Ectodermal cell (in vitro differentiated cells): ENCODE data around the gene KRTAP2-3. TPM values are rescaled to one million over a fixed set of nuclear protein-coding genes. Genes with fewer than 3 reads are reported as not detected.
"Not testable (repeated sequence)": the region's sequence is repeated elsewhere in the genome, so short reads cannot be mapped to it uniquely, and the experiment has no call there.

Experiments used
- H3K27ac ChIP-seq: 2 replicates; pipeline ENCODE4 v1.7.0; 2013; ENCODE audit warnings: mild to moderate bottlenecking, low read depth, low read length; ENCODE audit not compliant: insufficient read depth, poor library complexity, severe bottlenecking
- H3K27me3 ChIP-seq: 2 replicates; pipeline ENCODE4 v1.7.0; 2013; ENCODE audit warnings: mild to moderate bottlenecking, low read length; ENCODE audit not compliant: insufficient read depth, control insufficient read depth, poor library complexity, severe bottlenecking
- H3K36me3 ChIP-seq: one replicate; pipeline ENCODE4 v1.7.0; 2013; ENCODE audit warnings: low read length; ENCODE audit not compliant: control insufficient read depth, insufficient read depth
- H3K4me1 ChIP-seq: one replicate; pipeline ENCODE4 v1.7.0; 2013; ENCODE audit warnings: low read length; ENCODE audit not compliant: control insufficient read depth, insufficient read depth
- H3K4me3 ChIP-seq: 2 replicates; pipeline ENCODE4 v1.7.0; 2013; ENCODE audit warnings: low read depth, low read length, control low read depth; ENCODE audit not compliant: insufficient read depth
- H3K9me3 ChIP-seq: 2 replicates; pipeline ENCODE4 v1.7.0; 2013; ENCODE audit warnings: mild to moderate bottlenecking, low read length, moderate library complexity; ENCODE audit not compliant: control insufficient read depth
- WGBS, 2 experiments: methylation state at CpG; one replicate each; pipeline ENCODE4 v1.1.7; 2013; ENCODE audit warnings: missing lambda C conversion rate in 2 of 2; 5-methylcytosine and 5-hydroxymethylcytosine counted together
- polyA plus RNA-seq, 4 experiments: library from polyadenylated mRNA; stranded (reverse); fragments of 50-300 nt; gene quantifications; one replicate each; pipeline ENCODE4 v1.2.3, GENCODE V29; 2013

KRTAP2-3 gene
- polyA plus RNA-seq (2013, experiment 1 of 4) = not detected
- not detected for polyA plus RNA-seq (2013, experiment 2 of 4)
- polyA plus RNA-seq (2013, experiment 3 of 4) = not detected
- not detected for polyA plus RNA-seq (2013, experiment 4 of 4)

- Histone ChIP-seq H3K9me3 (no peaks in the 10 kb centered on the region), H3K4me3 (no peak within 1 kb of the TSS), H3K36me3 (no peaks in the 10 kb centered on the region), H3K27ac (no peak within 1 kb of the TSS), H3K4me1 (no peaks in the 10 kb centered on the region), H3K27me3 (no peaks in the 10 kb centered on the region)
- 89 to 91% methylated on average over 6 of the region's 6 CpGs for WGBS, 2 experiments
Observed at GRCh38 chr17:41060052-41060604, at the start of gene KRTAP2-3. Gene KRTAP2-3 (minus strand): TSS chr17:41060114. CDS start chr17:41060050, 64 bp downstream.

DNA sequence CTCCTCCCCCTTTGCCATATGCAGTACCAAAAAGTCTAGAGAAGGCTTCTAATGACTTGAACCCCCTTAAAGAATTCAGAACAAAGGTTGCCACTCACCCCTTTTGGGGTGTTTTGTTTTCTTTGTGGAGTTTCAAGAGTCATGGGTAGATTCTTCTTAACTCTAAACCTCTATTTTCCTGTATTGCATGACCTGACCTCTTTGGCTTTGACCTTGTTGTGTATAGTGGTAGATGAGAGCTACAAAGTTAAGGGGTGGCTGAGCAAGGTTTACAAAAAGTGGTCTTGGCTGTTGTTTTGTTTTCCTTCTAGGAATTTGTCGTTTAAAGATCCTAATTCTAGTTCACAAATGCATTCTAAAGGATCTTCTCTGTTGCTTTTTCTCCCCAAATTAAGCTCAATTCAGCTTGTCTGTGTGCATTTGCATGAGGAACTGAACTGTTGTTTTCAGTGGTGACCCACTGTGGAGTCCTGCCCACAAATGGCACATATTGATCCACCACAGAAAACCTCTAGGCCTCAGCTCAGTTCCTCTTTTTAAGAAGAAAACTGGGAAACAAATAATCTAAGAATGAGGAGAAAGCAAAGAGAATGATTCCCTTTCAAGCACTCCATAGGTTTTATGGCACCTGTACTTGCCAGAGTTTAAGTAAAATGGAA is 48.9 kb upstream of the KRTAP2-3 start:
- H3K27me3 ChIP-seq, H3K36me3 ChIP-seq, H3K9me3 ChIP-seq, H3K27ac ChIP-seq, H3K4me3 ChIP-seq, H3K4me1 ChIP-seq: not testable (repeated sequence)
- 44 to 71% methylated on average over 1 of the region's 1 CpG for WGBS, 2 experiments

GRCh38 chr17:41107941-41108450 is 48.1 kb upstream of the KRTAP2-3 start:
- H3K4me3 ChIP-seq = no peak overlapping the region
- no peak overlapping the region for H3K27ac ChIP-seq
- no peaks in the 10 kb centered on the region for H3K36me3 ChIP-seq
- H3K9me3 ChIP-seq = peaks cover 10% of the 10 kb centered on the region
- no peaks in the 10 kb centered on the region for H3K4me1 ChIP-seq
- 83 to 93% methylated on average over 1 of the region's 1 CpG for whole genome bisulfite sequencing, 2 experiments
- H3K27me3 ChIP-seq = no peaks in the 10 kb centered on the region

DNA sequence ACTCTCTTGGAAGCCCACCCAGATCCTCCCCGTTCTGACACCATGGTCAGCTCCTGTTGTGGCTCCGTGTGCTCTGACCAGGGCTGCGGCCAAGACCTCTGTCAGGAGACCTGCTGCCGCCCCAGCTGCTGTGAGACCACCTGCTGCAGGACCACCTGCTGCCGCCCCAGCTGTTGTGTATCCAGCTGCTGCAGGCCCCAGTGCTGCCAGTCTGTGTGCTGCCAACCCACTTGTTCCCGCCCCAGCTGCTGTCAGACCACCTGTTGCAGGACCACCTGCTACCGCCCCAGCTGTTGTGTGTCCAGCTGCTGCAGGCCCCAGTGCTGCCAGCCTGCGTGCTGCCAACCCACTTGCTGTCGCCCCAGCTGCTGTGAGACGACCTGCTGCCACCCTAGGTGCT is 45.4 kb upstream of the KRTAP2-3 start, which contains the start of gene KRTAP4-9:
TSS of gene KRTAP4-9 (plus strand) at position 43 of the 400 bp plus-strand sequence. CDS start at position 43, 0 bp downstream.
- not testable (repeated sequence) for H3K27me3 ChIP-seq, H3K4me3 ChIP-seq, H3K9me3 ChIP-seq, H3K27ac ChIP-seq, H3K36me3 ChIP-seq, H3K4me1 ChIP-seq
- WGBS, 2 experiments = 78 to 82% methylated on average over 10 of the region's 10 CpGs

DNA sequence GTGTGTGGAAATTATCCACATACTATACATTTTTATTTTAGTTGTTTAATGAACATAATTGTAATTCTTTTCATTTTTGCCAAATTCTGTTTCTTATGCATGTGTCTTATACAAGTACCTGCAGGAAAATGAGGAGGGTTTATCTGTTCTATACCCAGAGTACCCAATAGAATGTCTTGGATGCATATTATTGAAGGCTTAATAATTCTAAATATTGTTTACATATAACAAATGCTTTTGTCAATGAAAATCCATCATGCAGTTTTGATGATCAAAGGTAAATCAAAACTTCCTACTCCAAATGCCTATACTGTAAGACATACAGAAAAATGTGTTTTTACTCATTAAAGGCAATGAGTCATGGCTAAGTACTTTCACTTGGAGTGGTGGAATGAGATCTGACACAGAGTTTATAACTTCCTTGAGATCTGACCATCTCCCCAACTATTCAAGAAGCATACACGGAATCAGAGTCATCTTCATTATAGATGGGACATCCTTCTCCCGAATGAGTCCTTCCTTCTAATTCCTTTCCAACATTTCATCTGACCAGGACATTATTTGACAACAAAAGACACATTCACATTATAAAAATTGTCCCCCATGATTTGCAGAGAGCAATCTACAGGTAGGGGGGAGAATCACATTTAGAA is 44.6 kb upstream of the KRTAP2-3 start:
- 84 to 87% methylated on average over 2 of the region's 2 CpGs for WGBS, 2 experiments
- H3K27ac ChIP-seq, H3K4me3 ChIP-seq, H3K27me3 ChIP-seq, H3K9me3 ChIP-seq, H3K36me3 ChIP-seq, H3K4me1 ChIP-seq: not testable (repeated sequence)

DNA sequence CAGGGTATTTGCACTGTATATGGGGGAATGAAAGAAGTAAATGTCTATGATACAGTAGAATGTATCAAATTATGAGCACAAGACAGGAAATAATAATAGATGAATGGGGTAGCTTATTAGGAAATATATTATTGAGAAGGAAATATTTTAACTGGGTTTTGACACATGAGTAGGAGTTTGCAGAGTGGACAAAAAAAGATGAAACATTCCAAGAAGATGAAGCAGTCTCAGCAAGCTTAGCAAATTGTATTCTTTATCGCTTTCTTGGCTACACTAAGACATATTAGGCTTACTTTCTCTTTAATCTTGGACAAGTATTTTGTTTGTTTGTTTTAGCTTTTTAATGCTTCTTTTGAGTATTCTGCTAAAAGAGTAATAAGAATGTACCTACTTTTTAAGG is 44.0 kb upstream of the KRTAP2-3 start:
- no peaks in the 10 kb centered on the region for H3K27me3 ChIP-seq
- 91 to 100% methylated on average over 1 of the region's 1 CpG for WGBS, 2 experiments
- no peaks in the 10 kb centered on the region for H3K4me1 ChIP-seq
- no peaks in the 10 kb centered on the region for H3K9me3 ChIP-seq
- no peak overlapping the region for H3K27ac ChIP-seq
- no peak overlapping the region for H3K4me3 ChIP-seq
- H3K36me3 ChIP-seq = no peaks in the 10 kb centered on the region

DNA sequence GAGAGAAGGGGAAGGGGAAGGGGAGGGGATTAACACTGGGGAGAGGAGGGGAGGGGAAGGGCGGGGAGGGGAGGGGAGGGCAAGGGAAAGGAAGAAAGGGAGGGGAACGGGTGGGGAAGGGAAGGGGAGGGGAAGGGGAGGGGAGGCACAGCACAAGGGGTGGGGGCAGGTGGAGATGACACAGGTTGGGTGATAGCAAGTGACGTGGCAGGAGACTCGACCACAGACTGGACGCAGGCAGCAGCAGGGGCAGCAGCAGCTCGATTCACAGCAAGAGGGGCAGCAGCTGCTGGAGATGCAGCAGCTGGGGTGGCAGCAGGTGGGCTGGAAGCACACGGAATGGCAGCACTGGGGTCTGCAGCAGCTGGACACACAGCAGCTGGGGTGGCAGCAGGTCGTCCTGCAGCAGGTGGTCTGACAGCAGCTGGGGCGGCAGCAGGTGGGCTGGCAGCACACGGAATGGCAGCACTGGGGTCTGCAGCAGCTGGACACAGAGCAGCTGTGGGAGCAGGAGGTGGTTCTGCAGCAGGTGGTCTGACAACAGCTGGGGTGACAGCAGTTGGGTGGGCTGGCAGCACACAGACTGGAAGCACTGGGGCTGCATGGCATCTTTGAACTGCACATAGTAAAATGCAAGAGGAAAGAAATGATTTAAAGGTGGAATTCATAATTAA is 41.8 kb upstream of the KRTAP2-3 start, which contains the start of gene KRTAP4-16:
TSS of gene KRTAP4-16 (minus strand) at position 624 of the 674 bp plus-strand sequence. CDS start at position 624, 0 bp downstream.
- no peaks in the 10 kb centered on the region for H3K36me3 ChIP-seq
- 61 to 63% methylated on average over 9 to 10 of the region's 10 CpGs for WGBS, 2 experiments
- H3K4me3 ChIP-seq = no peak within 1 kb of the TSS
- H3K9me3 ChIP-seq = no peaks in the 10 kb centered on the region
- no peaks in the 10 kb centered on the region for H3K4me1 ChIP-seq
- no peak within 1 kb of the TSS for H3K27ac ChIP-seq
- no peaks in the 10 kb centered on the region for H3K27me3 ChIP-seq

GRCh38 chr17:41099682-41100480 is 40.0 kb upstream of the KRTAP2-3 start:
- H3K4me1 ChIP-seq, H3K27me3 ChIP-seq, H3K27ac ChIP-seq, H3K36me3 ChIP-seq, H3K4me3 ChIP-seq, H3K9me3 ChIP-seq: not testable (repeated sequence)
- WGBS, 2 experiments = 94 to 95% methylated on average over 7 of the region's 7 CpGs

DNA sequence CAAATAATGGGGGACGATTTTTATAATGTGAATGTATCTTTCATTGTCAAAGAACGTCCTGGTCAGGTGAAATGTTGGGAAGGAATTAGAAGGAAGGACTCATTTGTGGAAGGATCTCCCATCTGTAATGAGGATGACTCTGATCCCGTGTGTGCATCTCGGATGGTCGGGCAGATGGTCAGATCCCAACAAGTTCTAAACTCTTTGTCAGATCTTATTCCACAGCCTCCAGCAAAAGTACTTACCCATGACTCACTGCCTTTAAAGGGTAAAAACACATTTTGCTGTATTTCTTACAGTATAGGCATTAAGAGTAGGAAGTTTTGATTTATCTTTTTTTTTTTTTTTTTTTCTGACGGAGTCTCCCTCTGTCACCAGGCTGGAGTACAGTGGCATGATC is 38.6 kb upstream of the KRTAP2-3 start:
- H3K4me1 ChIP-seq = no peaks in the 10 kb centered on the region
- no peak overlapping the region for H3K4me3 ChIP-seq
- H3K9me3 ChIP-seq = no peaks in the 10 kb centered on the region
- no peak overlapping the region for H3K27ac ChIP-seq
- 93 to 94% methylated on average over 6 of the region's 6 CpGs for WGBS, 2 experiments
- H3K27me3 ChIP-seq = no peaks in the 10 kb centered on the region
- peaks cover 2% of the 10 kb centered on the region for H3K36me3 ChIP-seq
